GM19468 (cell line): ENCODE results near the gene DCST1.

Experiments used
- ATAC-seq: cut with Tn5 transposase; IDR thresholded peaks from one replicate; pipeline ENCODE4 v1.9.1; 2021; ENCODE audit warnings: mild to moderate bottlenecking, moderate library complexity, moderate number of reproducible peaks; ENCODE audit not compliant: unreplicated experiment; ENCODE audit errors: extremely low read depth

Gene DCST1

DNA sequence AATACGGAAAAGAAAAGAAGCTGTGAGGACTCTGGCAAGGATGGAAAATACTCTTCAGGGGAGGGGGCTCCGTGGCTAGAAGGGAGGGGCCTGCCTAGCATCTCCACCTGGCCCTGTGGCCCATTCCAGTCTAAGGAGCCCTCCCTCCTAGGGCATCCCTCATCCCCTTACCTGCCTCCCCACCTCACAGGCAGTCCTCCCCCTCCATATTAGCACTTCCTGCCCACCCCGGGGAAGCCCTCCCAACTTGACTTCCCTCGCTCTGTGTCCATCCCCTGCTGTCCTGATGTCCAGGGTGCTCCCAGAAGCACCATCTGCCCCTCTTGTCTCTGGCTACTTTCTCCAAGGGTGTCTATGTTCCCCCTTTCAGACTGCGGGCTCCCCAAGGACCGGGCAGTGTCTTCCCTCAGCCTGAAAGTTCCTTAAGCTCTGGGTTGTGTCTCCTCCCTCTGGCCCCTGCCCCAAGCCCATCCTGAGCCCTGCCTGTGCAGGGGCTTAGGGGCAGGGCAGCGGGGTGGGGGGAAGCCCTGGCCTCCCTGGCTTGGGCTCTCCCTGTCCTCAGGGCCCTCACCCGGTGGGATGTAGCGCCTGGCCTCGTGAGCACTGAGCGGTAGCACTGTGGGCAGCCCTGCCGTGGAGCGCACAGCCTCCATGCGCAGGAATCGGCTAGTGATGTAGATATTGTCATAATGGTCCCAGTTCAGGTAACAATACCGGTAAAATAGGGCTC is 3.9 kb upstream of the DCST1 start:
- ATAC-seq = no peak

DNA sequence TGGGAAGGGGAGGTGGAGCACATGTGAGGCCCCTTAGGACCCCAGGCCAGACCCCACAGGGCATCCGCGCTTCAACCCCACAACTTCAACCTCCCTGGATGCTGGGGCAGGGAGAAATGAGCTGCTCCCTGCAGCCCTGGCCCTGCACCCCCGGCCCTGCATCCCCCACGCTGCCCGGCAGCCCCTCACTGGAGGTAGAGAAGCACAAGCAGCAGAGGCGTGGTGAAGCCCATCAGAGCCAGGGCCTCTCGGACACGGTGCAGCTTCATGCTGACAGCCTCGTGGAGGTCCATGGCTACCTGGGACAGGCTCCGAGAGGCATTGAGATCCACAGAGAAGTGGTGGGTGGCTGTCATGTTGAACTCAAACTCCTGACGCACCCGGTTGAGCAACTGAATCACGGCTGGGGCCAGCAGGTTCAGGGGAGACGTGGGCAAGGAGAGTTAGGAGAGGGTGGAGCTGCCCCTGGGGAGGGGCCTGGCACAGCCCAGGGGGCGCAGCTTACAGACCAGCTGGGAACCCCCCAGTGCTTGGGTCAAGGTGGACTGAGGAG is 3.3 kb upstream of the DCST1 start:
- no peak for ATAC-seq

DNA sequence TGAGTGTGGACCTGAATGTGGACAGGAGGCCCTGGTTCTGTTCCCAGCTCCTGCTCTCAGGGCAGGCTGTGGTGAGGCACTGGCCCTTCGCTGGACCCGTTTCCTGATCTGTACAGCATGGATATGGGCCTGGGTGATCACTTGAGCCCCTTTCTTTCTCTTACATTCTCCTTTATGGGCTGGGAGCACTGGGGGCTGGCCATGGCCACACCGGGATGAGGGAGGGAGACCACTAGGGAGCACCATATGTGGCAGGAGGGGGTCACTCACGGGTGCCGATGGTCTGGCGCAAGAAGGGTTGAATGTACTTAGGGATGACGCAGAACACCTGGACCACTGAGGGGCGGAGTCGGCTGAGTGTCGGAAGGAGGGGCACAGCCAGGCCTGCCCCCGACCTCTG is 2.7 kb upstream of the DCST1 start:
- ATAC-seq = no peak

DNA sequence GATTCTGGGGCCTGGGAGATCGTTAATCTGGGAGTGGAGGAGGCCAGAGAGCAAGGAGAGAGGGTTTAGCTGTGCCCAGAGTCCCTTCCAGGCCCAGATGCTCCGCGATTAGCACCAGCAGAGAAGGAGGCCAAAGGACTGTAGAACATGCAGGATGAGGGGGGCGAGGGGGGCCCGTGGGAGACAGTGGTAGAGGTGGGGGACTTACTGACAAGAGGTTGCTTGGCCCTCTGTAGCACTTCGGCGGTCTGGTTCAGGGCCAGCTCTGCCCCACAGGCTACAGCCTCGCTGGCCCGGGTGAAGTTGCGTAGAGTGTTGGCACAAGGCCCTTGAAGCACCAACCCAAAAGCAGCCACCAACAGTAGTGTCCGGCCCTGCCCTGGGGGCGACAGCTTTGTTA is 738 bp upstream of the DCST1 start:
- ATAC-seq = no peak

DNA sequence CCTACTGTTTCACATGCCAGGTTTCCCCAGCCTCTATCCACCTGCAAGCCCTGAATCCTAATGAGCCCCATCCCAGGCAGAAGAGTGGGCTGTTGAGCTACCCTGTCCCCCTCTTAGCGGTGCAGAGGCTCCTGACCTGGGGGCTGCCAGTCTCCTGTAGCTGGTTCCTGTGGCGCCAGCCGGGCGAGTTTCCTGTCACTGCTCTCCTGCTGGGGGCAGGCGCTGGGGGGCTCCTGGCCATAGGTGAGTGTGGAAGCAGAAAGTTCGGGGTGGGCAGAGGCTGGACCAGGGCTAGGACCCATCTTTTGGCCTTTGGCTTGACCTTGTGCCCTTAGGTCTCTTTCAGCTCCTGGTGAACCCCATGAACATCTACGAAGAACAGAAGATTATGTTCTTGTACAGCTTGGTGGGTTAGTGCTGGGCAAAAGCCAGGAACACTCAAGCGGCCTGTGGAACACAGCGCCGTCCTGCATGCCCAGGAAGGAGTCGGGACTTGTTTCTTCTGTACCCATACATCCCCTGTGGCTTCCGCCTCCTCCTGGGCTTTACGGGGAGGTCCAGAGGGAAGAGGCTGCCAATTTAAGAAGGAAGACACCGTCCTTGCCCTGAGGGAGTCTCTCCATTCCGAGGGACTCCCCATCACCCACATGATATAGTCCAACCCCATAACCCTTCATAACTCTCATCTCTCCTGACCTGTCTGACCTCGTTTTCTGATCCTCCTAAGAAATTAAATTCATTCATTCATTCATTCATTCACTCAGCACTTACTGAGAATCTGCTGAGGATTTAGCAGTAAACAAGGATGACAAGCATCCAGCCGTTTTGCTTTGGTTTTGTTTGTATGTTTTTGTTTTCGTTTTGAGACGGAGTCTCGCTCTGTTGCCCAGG is 939 bp downstream of the DCST1 start:
- no peak for ATAC-seq

DNA sequence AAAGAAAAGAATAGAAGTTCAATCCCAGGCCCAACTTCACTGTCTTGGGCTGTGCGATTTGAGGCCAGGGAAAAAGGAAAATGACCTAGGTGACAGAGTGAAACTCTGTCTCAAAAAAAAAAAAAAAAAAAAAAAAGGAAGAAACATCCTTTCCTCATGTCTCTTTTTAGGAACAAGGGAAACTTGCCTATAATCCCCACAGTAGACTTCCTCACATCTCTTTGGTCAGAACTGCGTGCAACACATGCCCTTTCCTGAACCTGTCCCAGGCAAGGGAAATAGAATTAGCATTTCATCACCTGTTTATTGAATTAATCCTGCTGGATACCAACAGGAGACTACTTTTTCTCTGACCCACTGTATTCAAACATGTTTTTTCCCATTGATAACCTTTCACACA is 2.3 kb downstream of the DCST1 start:
- no peak for ATAC-seq

DNA sequence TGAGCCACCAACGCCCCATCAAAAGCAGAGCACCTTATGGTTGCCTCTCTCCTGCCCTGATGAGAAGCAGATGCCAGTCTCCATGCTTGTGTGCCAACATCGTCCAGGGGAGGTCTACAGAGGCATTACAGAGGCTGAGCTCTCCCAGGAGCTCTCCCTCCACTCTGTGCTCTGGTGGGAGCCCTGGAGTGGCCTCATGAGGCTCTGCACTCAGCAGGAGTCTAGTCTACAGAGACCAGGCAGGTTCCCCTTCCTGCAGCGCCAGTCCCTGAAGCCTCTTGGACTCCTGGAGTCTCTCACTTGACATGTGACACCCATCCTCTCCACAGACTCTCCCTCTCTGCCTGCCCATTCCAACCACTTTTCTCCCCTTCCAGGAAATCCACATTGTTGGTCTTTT is 3.4 kb downstream of the DCST1 start:
- no peak for ATAC-seq

DNA sequence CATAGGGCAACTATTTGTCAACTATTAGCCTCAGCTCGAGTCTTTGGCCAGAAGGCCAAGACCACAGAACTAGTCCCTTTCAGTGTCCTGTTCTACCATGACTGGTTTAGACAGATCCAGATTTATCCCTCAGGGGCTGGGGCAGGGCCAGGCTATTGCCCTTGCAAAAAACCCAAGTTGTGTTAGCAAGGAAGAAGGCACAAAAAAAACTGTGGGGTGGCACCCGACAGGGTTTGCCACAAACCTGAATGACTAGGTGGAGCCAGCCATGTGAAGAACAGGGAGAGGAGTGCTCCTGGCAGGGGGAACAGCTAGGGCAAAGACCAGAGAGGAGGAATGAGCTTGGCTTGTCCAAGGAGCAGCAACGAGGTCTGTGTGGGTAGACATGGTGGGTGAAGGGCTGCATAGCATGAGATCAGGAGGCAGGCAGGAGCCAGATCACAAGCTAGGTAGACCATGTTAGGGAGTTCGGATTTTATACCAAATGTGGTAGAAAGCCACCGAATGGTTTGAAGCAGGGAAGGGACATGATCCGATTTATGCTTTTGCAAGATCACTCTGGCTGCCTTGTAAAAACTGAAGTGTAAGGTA is 4.3 kb downstream of the DCST1 start:
- no peak for ATAC-seq

DNA sequence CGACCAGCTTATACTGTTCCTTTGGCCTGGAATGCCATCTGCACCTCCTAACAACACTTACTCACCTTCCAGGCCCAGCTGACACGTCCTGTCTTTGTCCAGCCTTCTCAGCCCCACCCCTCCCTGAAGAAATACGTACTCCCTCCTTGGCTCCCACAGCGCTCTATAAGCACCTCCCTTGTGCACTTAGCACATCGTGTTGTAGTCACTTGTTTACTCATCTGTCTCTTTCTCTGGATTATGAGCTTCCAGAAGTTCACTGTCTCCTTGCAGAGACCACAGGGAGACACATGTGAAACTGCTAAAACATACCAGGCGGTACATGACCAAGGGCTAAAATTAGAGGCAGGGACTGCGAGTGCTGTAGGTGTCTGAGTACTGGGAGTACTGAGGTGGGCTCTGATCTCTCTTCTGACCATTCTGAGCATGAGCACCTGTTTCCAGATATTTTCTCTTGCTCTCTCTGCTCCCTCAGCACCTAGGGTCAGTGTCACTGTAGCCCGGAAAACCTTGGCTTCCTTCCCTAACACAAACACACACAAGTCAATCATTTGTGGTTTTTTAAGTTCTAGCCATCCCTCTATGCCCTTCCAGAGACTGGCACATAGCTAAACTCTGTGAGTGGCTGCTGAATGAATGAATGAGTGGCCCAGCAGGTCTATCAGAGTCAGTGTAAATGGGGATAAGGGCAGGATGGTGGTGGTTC is 5.1 kb downstream of the DCST1 start:
- no peak for ATAC-seq

DNA sequence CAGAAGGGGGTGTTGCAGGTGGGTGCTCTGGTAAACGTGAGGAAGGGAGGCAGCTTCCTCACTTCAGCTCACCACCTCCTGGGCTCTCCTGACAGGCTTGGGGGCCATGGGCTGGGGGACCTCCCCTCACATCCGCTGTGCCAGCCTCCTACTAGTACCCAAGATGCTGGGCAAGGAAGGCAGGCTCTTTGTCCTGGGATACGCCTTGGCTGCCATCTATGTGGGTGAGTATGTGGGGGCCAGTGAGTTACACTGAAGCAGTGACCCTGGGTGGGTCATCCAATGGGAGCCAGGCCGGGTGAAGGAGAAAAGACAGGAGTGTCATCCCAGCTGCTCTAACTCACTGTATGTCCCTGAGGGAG is 5.7 kb downstream of the DCST1 start:
- no peak for ATAC-seq

DNA sequence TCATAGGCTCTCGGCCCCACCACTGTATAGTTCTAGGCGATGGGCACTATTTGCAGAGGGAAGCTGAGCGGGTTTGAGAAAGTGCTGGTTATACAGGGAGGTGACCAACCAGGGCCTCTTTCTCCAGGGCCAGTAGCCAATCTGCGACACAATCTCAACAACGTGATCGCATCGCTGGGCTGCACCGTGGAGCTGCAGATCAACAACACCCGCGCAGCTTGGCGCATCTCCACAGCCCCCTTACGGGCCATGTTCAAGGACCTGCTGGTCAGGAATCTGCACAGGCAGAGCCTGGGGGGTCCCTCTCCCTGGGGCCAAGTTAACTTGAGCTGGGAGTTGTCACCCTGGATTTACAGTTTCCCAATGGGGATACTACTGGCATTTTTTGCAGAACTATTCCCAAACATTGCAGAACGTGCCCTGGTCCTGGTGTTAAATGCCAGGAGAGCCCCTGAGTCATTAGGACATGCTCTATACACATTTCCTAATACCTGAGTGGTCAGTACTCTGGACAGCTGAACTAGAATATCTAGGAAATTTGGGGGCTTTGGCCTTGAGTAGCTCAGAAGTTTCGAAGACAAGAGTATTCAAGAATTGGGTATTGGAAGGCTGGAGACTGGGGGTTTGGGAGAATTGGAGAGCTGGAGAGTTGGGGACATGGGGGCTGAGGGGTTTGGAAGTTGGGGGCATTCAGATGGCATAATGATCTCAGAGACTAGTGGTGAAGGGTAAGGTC is 6.9 kb downstream of the DCST1 start:
- ATAC-seq = no peak

DNA sequence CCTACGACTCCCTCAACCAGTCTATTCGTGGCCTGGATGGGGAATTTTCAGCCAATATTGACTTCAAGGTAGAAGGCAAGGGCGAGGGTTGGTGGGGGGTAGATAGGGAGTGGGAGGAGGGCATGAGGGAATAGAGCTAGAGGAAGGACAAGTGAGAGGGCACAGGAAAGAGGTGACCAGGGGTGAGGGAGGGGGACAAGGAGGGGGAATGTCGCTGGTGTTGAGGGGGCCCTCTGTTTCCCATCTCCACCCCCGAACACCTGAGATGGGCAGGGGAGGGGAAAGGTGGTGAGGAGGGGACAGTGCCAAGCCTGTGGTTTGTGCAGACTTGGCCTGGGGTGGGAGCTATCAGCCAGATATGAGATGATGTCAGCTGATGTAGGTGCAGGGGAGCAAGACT is 9.2 kb downstream of the DCST1 start:
- no peak for ATAC-seq

DNA sequence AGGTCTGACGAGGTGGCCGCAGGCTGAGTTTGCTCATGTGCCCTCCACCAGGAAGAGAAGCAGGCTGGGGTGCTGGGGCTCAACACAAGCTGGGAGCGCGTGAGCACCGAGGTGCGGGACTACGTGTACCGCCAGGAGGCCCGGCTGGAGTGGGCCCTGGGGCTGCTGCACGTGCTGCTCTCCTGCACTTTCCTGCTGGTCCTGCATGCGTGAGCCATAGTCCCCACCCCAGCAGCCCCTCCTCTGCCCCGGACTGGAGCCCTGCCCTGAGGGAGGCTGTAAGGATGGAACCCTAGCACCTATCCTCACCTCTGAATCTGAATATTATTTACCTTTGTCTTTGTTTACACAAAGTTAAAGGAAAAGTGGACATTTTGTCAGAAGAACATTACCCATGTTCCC is 9.7 kb downstream of the DCST1 start:
- no peak for ATAC-seq

DNA sequence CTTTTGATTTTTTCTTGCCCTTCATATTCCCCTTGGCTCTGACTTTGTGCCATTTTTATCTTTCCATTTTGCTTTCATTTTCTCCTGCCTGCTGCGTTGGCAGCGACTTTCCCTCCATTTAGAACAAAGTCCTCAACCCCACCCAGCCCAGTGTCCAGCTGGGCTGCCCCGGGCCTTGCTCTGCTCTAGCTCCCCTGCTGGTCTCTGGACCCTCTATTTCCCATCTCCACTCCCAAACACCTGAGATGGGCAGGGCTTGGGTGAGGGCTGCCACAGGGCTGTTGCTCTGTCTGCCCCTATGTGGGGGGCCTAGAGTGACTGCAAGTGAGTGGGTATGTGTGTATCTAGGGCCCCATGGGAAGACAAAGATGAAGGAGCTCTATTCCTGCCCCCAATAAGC is 10.2 kb downstream of the DCST1 start:
- no peak for ATAC-seq

DNA sequence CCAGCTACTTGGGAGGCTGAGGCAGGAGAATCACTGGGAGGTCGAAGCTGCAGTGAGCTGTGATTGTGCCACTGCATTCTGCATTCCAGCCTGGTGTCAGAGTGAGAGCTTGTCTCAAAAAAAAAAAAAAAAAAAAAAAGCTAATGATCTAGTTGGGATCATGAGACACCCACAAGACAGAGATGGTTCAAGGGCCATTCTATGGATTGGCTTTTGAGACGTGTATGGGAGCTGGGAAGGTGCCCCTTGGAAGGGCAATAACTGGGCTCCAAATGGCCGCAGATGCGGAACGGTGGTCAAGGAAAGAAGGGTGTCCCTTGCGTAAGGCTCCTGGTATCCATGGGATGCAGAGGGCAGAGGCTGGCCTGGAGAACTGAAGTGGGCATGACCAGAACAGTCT is 10.7 kb downstream of the DCST1 start:
- ATAC-seq = no peak

DNA sequence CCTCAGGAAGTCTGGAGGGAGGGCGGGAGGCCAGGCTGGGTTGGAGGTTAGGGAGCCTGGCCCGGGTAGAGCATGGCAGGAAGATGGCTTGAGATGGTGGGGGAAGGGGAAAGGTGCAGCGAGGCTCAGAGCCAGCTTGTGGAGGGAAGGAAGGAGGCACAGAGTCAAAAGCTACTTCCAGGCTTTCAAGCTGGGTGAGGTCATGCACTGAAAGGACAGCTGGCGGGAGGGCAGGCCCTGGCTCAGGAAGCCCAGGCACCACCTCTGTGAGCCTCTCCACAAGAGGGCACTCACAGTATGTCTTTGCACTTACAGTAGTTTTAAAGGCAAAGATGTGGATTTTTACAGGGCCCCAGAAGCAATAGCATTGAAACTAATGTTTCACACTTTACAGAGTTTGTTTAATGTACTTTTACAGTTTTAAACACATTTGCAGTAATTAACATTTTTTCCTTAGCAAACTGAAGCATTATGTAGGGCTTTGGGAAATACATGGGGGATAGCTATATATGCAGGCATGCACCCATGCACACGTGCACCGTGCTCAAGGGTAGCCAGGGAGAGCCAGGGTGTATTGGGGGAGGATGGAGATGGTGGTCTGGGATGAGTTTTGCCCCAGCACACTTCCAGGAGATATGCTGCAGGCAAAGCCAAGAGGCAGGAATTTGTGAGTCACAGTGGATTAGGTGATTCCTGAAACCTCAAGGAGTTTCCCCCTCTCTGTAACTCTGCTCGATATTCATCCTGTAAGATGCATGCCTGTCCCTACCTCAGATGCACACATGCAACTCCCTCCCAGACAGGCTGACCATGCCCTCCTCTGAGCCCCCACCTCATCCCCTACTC is 11.4 kb downstream of the DCST1 start:
- ATAC-seq = no peak

DNA sequence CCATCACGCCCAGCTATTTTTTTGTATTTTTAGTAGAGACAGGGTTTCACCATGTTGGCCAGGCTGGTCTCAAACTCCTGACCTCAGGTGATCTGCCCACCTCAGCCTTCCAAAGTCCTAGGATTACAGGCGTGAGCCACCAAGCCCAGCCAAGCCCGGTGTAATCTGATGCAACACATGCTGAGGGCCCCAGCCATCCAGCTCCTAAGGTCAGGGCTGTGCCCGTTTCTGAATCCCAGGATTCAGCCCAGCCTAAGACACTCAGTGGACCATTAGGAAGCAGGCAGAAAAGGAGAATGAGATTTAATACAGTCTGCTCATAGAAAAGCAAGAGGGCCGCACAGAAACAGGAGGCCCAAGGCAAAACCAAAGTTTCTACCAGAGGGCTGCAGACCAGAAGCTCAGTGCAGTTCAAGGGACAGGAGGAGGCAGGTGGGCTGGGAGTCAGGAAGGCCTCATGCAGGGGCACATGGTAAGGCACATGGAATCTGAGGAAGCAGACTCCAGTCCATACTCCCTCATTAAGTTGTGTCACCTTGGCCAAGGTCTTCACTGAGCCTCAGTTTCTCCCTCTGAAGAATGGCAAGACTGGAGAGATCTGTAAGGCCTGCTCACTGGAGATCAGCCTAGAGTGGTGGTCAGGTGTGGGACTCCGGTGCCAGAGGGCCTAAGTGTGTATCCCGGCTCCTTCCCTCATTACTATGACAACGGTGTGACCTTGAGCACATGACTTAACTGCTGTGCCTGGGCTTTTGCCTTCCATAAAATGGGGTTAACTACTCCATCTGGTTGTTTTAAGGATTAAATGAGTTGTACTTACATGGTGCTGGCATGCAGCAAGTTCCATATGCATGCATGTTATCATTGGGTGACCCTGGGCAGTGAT is 15.1 kb downstream of the DCST1 start:
- ATAC-seq = no peak
